Measurements from ENCODE around the gene SNAP47.

- no peak for TF ChIP-seq CTCF (IDR thresholded peaks at IDR 0.05)
- no peak for TF ChIP-seq EP300 (IDR thresholded peaks at IDR 0.05; ENCODE audit: borderline replicate concordance in 1 of 2, low read depth in 1 of 2, low read length in 1 of 2)
- no peak for TF ChIP-seq GABPA (IDR thresholded peaks at IDR 0.05; ENCODE audit: low read depth)
- TF ChIP-seq TAF1 (IDR thresholded peaks at IDR 0.05; ENCODE audit: borderline replicate concordance, low read depth, low read length), result no peak
- TF ChIP-seq SIN3A (IDR thresholded peaks at IDR 0.05; ENCODE audit: borderline replicate concordance, low read depth, low read length), result no peak
- TF ChIP-seq REST (IDR thresholded peaks at IDR 0.05; ENCODE audit: low read depth, low read length), result no peak
- TF ChIP-seq NFIC (IDR thresholded peaks at IDR 0.05; ENCODE audit: borderline replicate concordance), result no peak
- no peak for TF ChIP-seq TCF12 (IDR thresholded peaks at IDR 0.05)
- TF ChIP-seq YY1 (IDR thresholded peaks at IDR 0.05; ENCODE audit: low read depth), result no peak
- TF ChIP-seq USF2 (IDR thresholded peaks at IDR 0.05; ENCODE audit: borderline replicate concordance, low read depth, low read length), result no peak
- TF ChIP-seq POLR2AphosphoS5 (IDR thresholded peaks at IDR 0.05; ENCODE audit: low read depth, low read length), result no peak
- no peak for TF ChIP-seq JUND (IDR thresholded peaks at IDR 0.05)
- no peak for TF ChIP-seq RFX5 (IDR thresholded peaks at IDR 0.05; ENCODE audit: low read length)
- TF ChIP-seq IRF3 (IDR thresholded peaks at IDR 0.05; ENCODE audit: low read depth, low read length), result no peak
These were observed 59.6 kb downstream of the SNAP47 start for GRCh38 chr1:227794817-227795192.
